ENCODE results near the gene ZNF440.
"Not testable (repeated sequence)": the region's sequence is repeated elsewhere in the genome, so short reads cannot be mapped to it uniquely, and the experiment has no call there.

ZNF440 gene

GRCh38 chr19:11828957-11829876, 15.1 kb downstream of the ZNF440 start:
- DNase-seq (ENCODE audit: low spot score), result not testable (repeated sequence)

GRCh38 chr19:11832253-11832912, 18.3 kb downstream of the ZNF440 start:
- no peak for DNase-seq (ENCODE audit: low spot score)

GRCh38 chr19:11833541-11833940, 19.5 kb downstream of the ZNF440 start:
- DNase-seq (ENCODE audit: low spot score), result no peak

- DNase-seq (ENCODE audit: low spot score), result not testable (repeated sequence)
Observed at GRCh38 chr19:11835626-11836066, 21.6 kb downstream of the ZNF440 start.

- DNase-seq (ENCODE audit: low spot score), result no peak
Observed at GRCh38 chr19:11843722-11844121, 29.6 kb downstream of the ZNF440 start.

- not testable (repeated sequence) for DNase-seq (ENCODE audit: low spot score)
Observed at GRCh38 chr19:11847615-11848014, 33.5 kb downstream of the ZNF440 start.

GRCh38 chr19:11848200-11848593, 34.1 kb downstream of the ZNF440 start:
- DNase-seq (ENCODE audit: low spot score), result no peak

GRCh38 chr19:11848594-11849469, 34.8 kb downstream of the ZNF440 start, which contains the start of gene ZNF439:
ZNF439 (plus strand) TSS chr19:11848726; CDS start chr19:11848868, 142 bp downstream.
- DNase-seq (ENCODE audit: low spot score), result peak; percentile 96

GRCh38 chr19:11850289-11850688, 36.2 kb downstream of the ZNF440 start:
- not testable (repeated sequence) for DNase-seq (ENCODE audit: low spot score)

- DNase-seq (ENCODE audit: low spot score), result no peak
Observed at GRCh38 chr19:11853358-11853757, 39.3 kb downstream of the ZNF440 start.

- no peak for DNase-seq (ENCODE audit: low spot score)
Observed at GRCh38 chr19:11856596-11857250, 42.6 kb downstream of the ZNF440 start.

- DNase-seq (ENCODE audit: low spot score), result no peak
Observed at GRCh38 chr19:11860721-11861120, 46.6 kb downstream of the ZNF440 start.

- no peak for DNase-seq (ENCODE audit: low spot score)
Observed at GRCh38 chr19:11861301-11861700, 47.2 kb downstream of the ZNF440 start.

- DNase-seq (ENCODE audit: low spot score), result not testable (repeated sequence)
Observed at GRCh38 chr19:11867766-11868165, 53.7 kb downstream of the ZNF440 start.

- DNase-seq (ENCODE audit: low spot score), result no peak
Observed at GRCh38 chr19:11868188-11868587, 54.1 kb downstream of the ZNF440 start.

- no peak for DNase-seq (ENCODE audit: low spot score)
Observed at GRCh38 chr19:11872624-11873023, 58.6 kb downstream of the ZNF440 start.

GRCh38 chr19:11873762-11874161, 59.7 kb downstream of the ZNF440 start:
- DNase-seq (ENCODE audit: low spot score), result no peak

- DNase-seq (ENCODE audit: low spot score), result peak; percentile 12
Observed at GRCh38 chr19:11879687-11880266, 65.7 kb downstream of the ZNF440 start.

- DNase-seq (ENCODE audit: low spot score), result no peak
Observed at GRCh38 chr19:11880598-11880997, 66.5 kb downstream of the ZNF440 start.

GRCh38 chr19:11881151-11881800, 67.2 kb downstream of the ZNF440 start:
- DNase-seq (ENCODE audit: low spot score), result peak; percentile 74

GRCh38 chr19:11882606-11883005, 68.5 kb downstream of the ZNF440 start:
- DNase-seq (ENCODE audit: low spot score), result no peak
